Ishikawa (cell line): ENCODE results near the gene MS4A5.

Experiments used
- CEBPB ChIP-seq: IDR thresholded peaks from 2 replicates; pipeline ENCODE4 v1.6.1; 2012
- FOXM1 ChIP-seq: IDR thresholded peaks from 2 replicates; pipeline ENCODE4 v1.6.1; 2012; ENCODE audit warnings: low read depth, borderline replicate concordance
- MAX ChIP-seq: IDR thresholded peaks from 2 replicates; pipeline ENCODE4 v1.6.1; 2012
- REST ChIP-seq: IDR thresholded peaks from 2 replicates; pipeline ENCODE4 v1.6.1; 2012; ENCODE audit warnings: low read depth, mild to moderate bottlenecking
- TAF1 ChIP-seq: IDR thresholded peaks from 2 replicates; pipeline ENCODE4 v1.6.1; 2012; ENCODE audit warnings: low read depth, mild to moderate bottlenecking
- TCF12 ChIP-seq: IDR thresholded peaks from 2 replicates; pipeline ENCODE4 v1.6.1; 2012; ENCODE audit warnings: low read depth

- TF ChIP-seq FOXM1, result no peak
- TF ChIP-seq REST, result no peak
- no peak for TF ChIP-seq CEBPB
- no peak for TF ChIP-seq MAX
- TF ChIP-seq TAF1, result no peak
- no peak for TF ChIP-seq TCF12
These were observed 17.7 kb downstream of the MS4A5 start for GRCh38 chr11:60447070-60447469.
